GM23338 (cell line): ENCODE data around the gene TUG1. TPM values are rescaled to one million over a fixed set of nuclear protein-coding genes. Genes with fewer than 3 reads are reported as not detected.

Experiments
- ATAC-seq: fragments of 200-7000 bp; cut with Tn5 transposase; 3 replicates; pipeline ENCODE4 v1.9.1; 2020
- DNase-seq: peaks from one replicate; pipeline ENCODE4 v3.0.0-alpha.2; 2015; ENCODE audit warnings: low spot score
- H2AFZ ChIP-seq: fragments of 200-600 bp; sonication (generic); 2 replicates; pipeline ENCODE4 v1.8.0; 2016; ENCODE audit warnings: antibody characterized with exemption, mild to moderate bottlenecking, moderate library complexity
- H3F3A ChIP-seq: fragments of 200-600 bp; sonication (generic); replicated peaks from 2 replicates; pipeline ENCODE4 v1.8.0; 2017; ENCODE audit warnings: antibody characterized with exemption, mixed run types, low read depth
- H3K27ac ChIP-seq: fragments of 200-600 bp; sonication (generic); 2 replicates; pipeline ENCODE4 v1.6.1; 2016; ENCODE audit warnings: low read depth
- H3K27me3 ChIP-seq: fragments of 200-600 bp; sonication (generic); 2 replicates; pipeline ENCODE4 v1.8.0; 2016; ENCODE audit warnings: mild to moderate bottlenecking, mixed run types, moderate library complexity; ENCODE audit not compliant: insufficient read depth
- H3K36me3 ChIP-seq: fragments of 200-600 bp; sonication (generic); 2 replicates; pipeline ENCODE4 v1.8.0; 2016; ENCODE audit warnings: mild to moderate bottlenecking; ENCODE audit not compliant: insufficient read depth
- H3K4me1 ChIP-seq: fragments of 200-600 bp; sonication (generic); 2 replicates; pipeline ENCODE4 v1.8.0; 2016; ENCODE audit warnings: mild to moderate bottlenecking, moderate library complexity; ENCODE audit not compliant: insufficient read depth
- H3K4me2 ChIP-seq: fragments of 200-600 bp; sonication (generic); 2 replicates; pipeline ENCODE4 v1.7.1; 2017; ENCODE audit warnings: mixed run types
- H3K4me3 ChIP-seq: fragments of 200-600 bp; sonication (generic); 2 replicates; pipeline ENCODE4 v1.6.1; 2016; ENCODE audit warnings: mixed run types
- H3K79me2 ChIP-seq: fragments of 200-600 bp; sonication (generic); replicated peaks from 2 replicates; pipeline ENCODE4 v1.8.0; 2017; ENCODE audit warnings: mild to moderate bottlenecking; ENCODE audit not compliant: insufficient read depth
- H3K9me2 ChIP-seq: fragments of 200-600 bp; sonication (generic); 2 replicates; pipeline ENCODE4 v1.8.0; 2017; ENCODE audit not compliant: insufficient read depth
- H4K20me1 ChIP-seq: fragments of 200-600 bp; sonication (generic); replicated peaks from 2 replicates; pipeline ENCODE4 v1.8.0; 2017; ENCODE audit warnings: mild to moderate bottlenecking; ENCODE audit not compliant: insufficient read depth
- H3K27ac Mint-ChIP-seq: 2 replicates; pipeline ENCODE4 v1.8.0; 2020; ENCODE audit warnings: inconsistent platforms, mild to moderate bottlenecking, moderate library complexity, mixed read lengths
- H3K27me3 Mint-ChIP-seq: 3 replicates; pipeline ENCODE4 v1.8.0; 2022; ENCODE audit warnings: low read depth, mild to moderate bottlenecking, moderate library complexity, mixed read lengths, inconsistent platforms; ENCODE audit not compliant: insufficient read depth, poor library complexity
- H3K36me3 Mint-ChIP-seq: 3 replicates; pipeline ENCODE4 v1.8.0; 2021; ENCODE audit warnings: low read depth, mild to moderate bottlenecking, inconsistent platforms, moderate library complexity, mixed read lengths
- H3K4me1 Mint-ChIP-seq: 3 replicates; pipeline ENCODE4 v1.8.0; 2020; ENCODE audit warnings: mild to moderate bottlenecking, inconsistent platforms, mixed read lengths
- H3K4me3 Mint-ChIP-seq: 3 replicates; pipeline ENCODE4 v1.8.0; 2021; ENCODE audit warnings: moderate library complexity, mild to moderate bottlenecking, inconsistent platforms, mixed read lengths
- H3K9me3 Mint-ChIP-seq: 3 replicates; pipeline ENCODE4 v1.8.0; 2020; ENCODE audit warnings: moderate library complexity, mild to moderate bottlenecking, inconsistent platforms, mixed read lengths
- CREB1 ChIP-seq: fragments of 250-450 bp; sonication (Bioruptor Pico); IDR thresholded peaks from 2 replicates; pipeline ENCODE4 v1.5.0; 2020; ENCODE audit warnings: low read depth, mild to moderate bottlenecking, moderate library complexity
- CTCF ChIP-seq, 2 experiments: fragments of 200-600 bp in 1 of 2; sonication (generic) in 1 of 2; conservative IDR thresholded peaks; 2 replicates each; pipeline versions ENCODE4 v1.5.1 to v1.6.1; 2016 to 2017; ENCODE audit warnings: antibody characterized with exemption in 2 of 2, low read depth in 2 of 2, mild to moderate bottlenecking in 2 of 2, moderate library complexity in 1 of 2
- ETS1 ChIP-seq: IDR thresholded peaks from 2 replicates; pipeline ENCODE4 v1.6.1; 2016; ENCODE audit warnings: antibody characterized with exemption
- EZH2phosphoT487 ChIP-seq: fragments of 200-600 bp; sonication (generic); IDR thresholded peaks from one replicate; pipeline ENCODE4 v1.8.1; 2018; ENCODE audit warnings: antibody characterized with exemption; ENCODE audit not compliant: unreplicated experiment
- NANOG ChIP-seq: IDR thresholded peaks from 2 replicates; pipeline ENCODE4 v1.6.1; 2016; ENCODE audit warnings: antibody characterized with exemption, borderline replicate concordance
- POLR2AphosphoS5 ChIP-seq: IDR thresholded peaks from 2 replicates; pipeline ENCODE4 v1.6.1; 2016; ENCODE audit warnings: antibody characterized with exemption, low read depth
- ZNF114 ChIP-seq: fragments of 250-450 bp; sonication (Bioruptor Pico); IDR thresholded peaks from 2 replicates; pipeline ENCODE4 v1.5.0; 2020; ENCODE audit warnings: mild to moderate bottlenecking, moderate library complexity
- ZNF462 ChIP-seq: fragments of 250-450 bp; sonication (Bioruptor Pico); IDR thresholded peaks from 2 replicates; pipeline ENCODE4 v1.5.0; 2020; ENCODE audit warnings: mild to moderate bottlenecking, moderate library complexity
- polyA plus RNA-seq: library from polyadenylated mRNA; unstranded; fragments of >200 nt; fragmentation: Nextera tagmentation; extraction: Ambion mirVana; gene quantifications from 2 replicates; pipeline ENCODE4 v1.2.1, GENCODE V29; 2016
- total RNA-seq: library from RNA; depleted of rRNA; stranded (reverse); fragments of >200 nt; shearing (Covaris generic); gene quantifications from 2 replicates; pipeline ENCODE4 v1.2.3, GENCODE V29; 2014

TUG1 gene
- total and polyA plus RNA-seq, 2 experiments from 2014 or later = 58.3 to 125 TPM

- H2AFZ ChIP-seq = no peak overlapping the region
- H3F3A ChIP-seq = no peaks in the 10 kb centered on the region; the same call in 1 of the 2 replicates
- no peaks in the 10 kb centered on the region for H3K4me1 ChIP-seq
- H3K36me3 ChIP-seq = peaks cover 26% of the 10 kb centered on the region
- Mint-ChIP-seq H3K4me1 (no peaks in the 10 kb centered on the region), H3K36me3 (peaks cover 65% of the 10 kb centered on the region), H3K9me3 (peaks cover 56% of the 10 kb centered on the region; the same call in 2 of the 3 replicates), H3K4me3 (no peak overlapping the region), H3K27ac (no peak overlapping the region), H3K27me3 (no peaks in the 10 kb centered on the region)
- no peaks in the 10 kb centered on the region for H3K27me3 ChIP-seq
- H3K27ac ChIP-seq = no peak overlapping the region
- H4K20me1 ChIP-seq = peaks cover 35% of the 10 kb centered on the region
- H3K4me3 ChIP-seq = no peak overlapping the region
- TF ChIP-seq CTCF (conservative IDR thresholded peaks at IDR 0.05; ENCODE audit: low read depth in 2 of 2) = peak in 1 of 2 experiments; percentile 13; a peak in 1 of 4 replicates
- TF ChIP-seq ZNF462 (CRISPR knock-in tag) = no peak
- peak; percentile 66 for ATAC-seq
- no peaks in the 10 kb centered on the region for H3K9me2 ChIP-seq
- no peak overlapping the region for H3K4me2 ChIP-seq
- peaks cover 41% of the 10 kb centered on the region for H3K79me2 ChIP-seq
- DNase-seq = peak; percentile 31
Measured at GRCh38 chr22:30979932-30980331, 10.9 kb downstream of the TUG1 start.

- peaks cover 16% of the 10 kb centered on the region for H4K20me1 ChIP-seq
- DNase-seq (no peak), ATAC-seq (no peak)
- Mint-ChIP-seq H3K27me3 (no peaks in the 10 kb centered on the region), H3K4me3 (no peak overlapping the region), H3K36me3 (peaks cover 39% of the 10 kb centered on the region; the same call in 2 of the 3 replicates), H3K4me1 (no peaks in the 10 kb centered on the region), H3K9me3 (peaks cover 34% of the 10 kb centered on the region; the same call in 2 of the 3 replicates), H3K27ac (no peak overlapping the region)
- no peak overlapping the region for H3K27ac ChIP-seq
- H3F3A ChIP-seq = no peaks in the 10 kb centered on the region
- peaks cover 15% of the 10 kb centered on the region for H3K79me2 ChIP-seq
- H3K27me3 ChIP-seq = no peaks in the 10 kb centered on the region
- no peak overlapping the region for H2AFZ ChIP-seq
- H3K4me2 ChIP-seq = no peak overlapping the region
- H3K9me2 ChIP-seq = no peaks in the 10 kb centered on the region
- H3K4me3 ChIP-seq = no peak overlapping the region
- peaks cover 3% of the 10 kb centered on the region; the same call in 1 of the 2 replicates for H3K36me3 ChIP-seq
- no peaks in the 10 kb centered on the region; the same call in 1 of the 2 replicates for H3K4me1 ChIP-seq
- TF ChIP-seq EZH2phosphoT487 (no peak), POLR2AphosphoS5 (no peak), ZNF114 (CRISPR knock-in tag) (no peak), NANOG (no peak), ETS1 (no peak), CTCF (conservative IDR thresholded peaks at IDR 0.05; ENCODE audit: low read depth in 2 of 2) (no peak), CREB1 (CRISPR knock-in tag) (no peak)
Measured at GRCh38 chr22:30982512-30982911, 13.4 kb downstream of the TUG1 start.
